Measurements from ENCODE around the gene NFIC. TPM values are rescaled to one million over a fixed set of nuclear protein-coding genes. Genes with fewer than 3 reads are reported as not detected.

Gene NFIC
- total and polyA plus RNA-seq, 2 of the 4 experiments (the other 2 are of a cell fraction), result 21.9 to 32.1 TPM

GRCh38 chr19:3407556-3408516 lies 41.5 kb downstream of the NFIC start:
- POLR2A ChIA-PET (ENCODE audit: unreplicated experiment), result no interaction called here
- Histone ChIP-seq H4K91ac (ENCODE audit: insufficient read depth, low read depth, low read length) (peak overlapping the region; percentile 52), H4K20me1 (ENCODE audit: insufficient read depth, low read length) (peaks cover 25% of the 10 kb centered on the region), H2AFZ (replicated peaks; ENCODE audit: low read length, poor library complexity) (no peak overlapping the region), H2AK9ac (replicated peaks; ENCODE audit: low read depth, low read length, poor library complexity) (peak overlapping the region; percentile 80), H3K4me2 (ENCODE audit: low read depth, low read length) (no peak overlapping the region), H2AK5ac (ENCODE audit: low read depth, low read length) (peak overlapping the region; percentile 91), H3K27me3 (ENCODE audit: control insufficient read depth, insufficient read depth, low read length) (no peaks in the 10 kb centered on the region), H2BK5ac (ENCODE audit: low read depth, low read length, poor library complexity, severe bottlenecking) (peak overlapping the region; percentile 47), H3K79me1 (ENCODE audit: low read depth in 1 of 2, low read length in 2 of 2) (peaks cover 30 to 72% of the 10 kb centered on the region in 2 experiments), H2BK15ac (ENCODE audit: low read depth, low read length) (no peak overlapping the region; the same call in 2 of the 3 replicates), H3K36me3 (ENCODE audit: control insufficient read depth, insufficient read depth, low read length) (peaks cover 17% of the 10 kb centered on the region), H3K18ac (ENCODE audit: low read depth, low read length) (no peak overlapping the region), H3K9ac (ENCODE audit: low read depth, low read length) (no peak overlapping the region), H3K9me1 (ENCODE audit: insufficient read depth, low read length) (peaks cover 12% of the 10 kb centered on the region), H3K4me1 (ENCODE audit: control insufficient read depth, insufficient read depth, low read length) (peaks cover 21% of the 10 kb centered on the region), H3K27ac (ENCODE audit: insufficient read depth, low read length) (peak overlapping the region; percentile 64), H2BK120ac (ENCODE audit: low read depth, low read length) (peak overlapping the region; percentile 7), H3K56ac (ENCODE audit: extremely low read depth, insufficient read depth, low read length) (no peak overlapping the region; the same call in 1 of the 2 replicates), H4K5ac (ENCODE audit: low read depth, low read length) (peak overlapping the region; percentile 11; the same call in 1 of the 2 replicates), H3K9me3 (ENCODE audit: control insufficient read depth, insufficient read depth, low read length) (no peaks in the 10 kb centered on the region), H2BK20ac (ENCODE audit: low read depth, low read length) (peak overlapping the region; percentile 20; the same call in 1 of the 2 replicates), H4K8ac (ENCODE audit: low read depth in 2 of 2, low read length in 2 of 2) (peak overlapping the region; percentile 69 to 76; a peak in 2 of 4 replicates), H3K4me3 (ENCODE audit: insufficient read depth, low read depth, low read length) (no peak overlapping the region), H3K14ac (replicated peaks; ENCODE audit: low read depth, low read length) (peak overlapping the region; percentile 62), H3K4ac (ENCODE audit: low read depth, low read length) (peak overlapping the region; percentile 66), H3K23ac (ENCODE audit: low read depth, low read length) (peak overlapping the region; percentile 72)
- intact Hi-C loops (cut with micrococcal nuclease), result no loop called here
- ATAC-seq (ENCODE audit: low read depth) (no peak), DNase-seq (no peak)
- 43% methylated on average over 14 of the region's 27 CpGs; no CpG with 5 or more reads in 1 of the 2 experiments for WGBS, 2 experiments (ENCODE audit: extremely low coverage in 2 of 2, insufficient read length in 1 of 2)
- no TSS peak for BruUV-seq (replicated peaks)
- in situ Hi-C loops (cut with MboI; ENCODE audit: low sequenced_read_pairs), result no loop called here
- dilution Hi-C loops (cut with HindIII; ENCODE audit: low sequenced_read_pairs, unreplicated experiment), result no loop called here
- CTCF ChIA-PET, result interaction anchor here (1.5 kb wide), 1 partner anchor 22 kb away, joined by 3 read pairs; no protein-coding TSS in a partner anchor
- TF ChIP-seq MAFK (IDR thresholded peaks at IDR 0.05; ENCODE audit: low read depth, low read length), result no peak
- TF ChIP-seq NFE2L2 (IDR thresholded peaks at IDR 0.05; ENCODE audit: low read depth, low read length), result no peak
- no peak for TF ChIP-seq USF2 (IDR thresholded peaks at IDR 0.05; ENCODE audit: low read depth, low read length)
- TF ChIP-seq, protein P1, sequence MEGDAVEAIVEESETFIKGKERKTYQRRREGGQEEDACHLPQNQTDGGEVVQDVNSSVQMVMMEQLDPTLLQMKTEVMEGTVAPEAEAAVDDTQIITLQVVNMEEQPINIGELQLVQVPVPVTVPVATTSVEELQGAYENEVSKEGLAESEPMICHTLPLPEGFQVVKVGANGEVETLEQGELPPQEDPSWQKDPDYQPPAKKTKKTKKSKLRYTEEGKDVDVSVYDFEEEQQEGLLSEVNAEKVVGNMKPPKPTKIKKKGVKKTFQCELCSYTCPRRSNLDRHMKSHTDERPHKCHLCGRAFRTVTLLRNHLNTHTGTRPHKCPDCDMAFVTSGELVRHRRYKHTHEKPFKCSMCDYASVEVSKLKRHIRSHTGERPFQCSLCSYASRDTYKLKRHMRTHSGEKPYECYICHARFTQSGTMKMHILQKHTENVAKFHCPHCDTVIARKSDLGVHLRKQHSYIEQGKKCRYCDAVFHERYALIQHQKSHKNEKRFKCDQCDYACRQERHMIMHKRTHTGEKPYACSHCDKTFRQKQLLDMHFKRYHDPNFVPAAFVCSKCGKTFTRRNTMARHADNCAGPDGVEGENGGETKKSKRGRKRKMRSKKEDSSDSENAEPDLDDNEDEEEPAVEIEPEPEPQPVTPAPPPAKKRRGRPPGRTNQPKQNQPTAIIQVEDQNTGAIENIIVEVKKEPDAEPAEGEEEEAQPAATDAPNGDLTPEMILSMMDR (conservative IDR thresholded peaks at IDR 0.05; ENCODE audit: low read depth, low read length), result no peak
- TF ChIP-seq RCOR1 (IDR thresholded peaks at IDR 0.05; ENCODE audit: insufficient replicate concordance, low read length), result no peak
- no peak for TF ChIP-seq FOS (IDR thresholded peaks at IDR 0.05; ENCODE audit: low read depth, low read length)
- no peak for TF ChIP-seq BHLHE40 (IDR thresholded peaks at IDR 0.05; ENCODE audit: low read depth, low read length)
- no peak for TF ChIP-seq SMC3 (IDR thresholded peaks at IDR 0.05; ENCODE audit: low read depth, low read length)
- no peak for TF ChIP-seq MAZ (IDR thresholded peaks at IDR 0.05; ENCODE audit: borderline replicate concordance, low read depth, low read length)
- no peak for TF ChIP-seq MXI1 (IDR thresholded peaks at IDR 0.05; ENCODE audit: borderline replicate concordance, low read depth, low read length)
- no peak for TF ChIP-seq CHD1 (IDR thresholded peaks at IDR 0.05; ENCODE audit: low read depth, low read length)
- no peak for TF ChIP-seq CEBPB (IDR thresholded peaks at IDR 0.05; ENCODE audit: low read depth, low read length)
- TF ChIP-seq RFX5 (IDR thresholded peaks at IDR 0.05; ENCODE audit: low read depth, low read length), result no peak
- no peak for TF ChIP-seq POLR2A (IDR thresholded peaks at IDR 0.05; ENCODE audit: low read depth, low read length)
